Fibroblast of lung (primary cell): ENCODE data around the gene NXPH1. TPM values are rescaled to one million over a fixed set of nuclear protein-coding genes. Genes with fewer than 3 reads are reported as not detected.

Experiments
- DNase-seq, 2 donors: peaks; one replicate each; pipeline versions ENCODE4 v3.0.0 to v3.0.0-alpha.2; 2010; ENCODE audit warnings: low read depth in 2 of 2
- H2AFZ ChIP-seq: 2 replicates; pipeline ENCODE4 v1.5.1; 2012; ENCODE audit warnings: low read length, control low read depth, inconsistent platforms
- H3K27ac ChIP-seq: 2 replicates; pipeline ENCODE4 v1.5.1; 2011; ENCODE audit warnings: low read length, control low read depth; ENCODE audit not compliant: insufficient read depth
- H3K27me3 ChIP-seq: 2 replicates; pipeline ENCODE4 v1.5.1; 2011; ENCODE audit warnings: mild to moderate bottlenecking, low read length; ENCODE audit not compliant: control insufficient read depth, insufficient read depth
- H3K36me3 ChIP-seq: 2 replicates; pipeline ENCODE4 v1.5.1; 2011; ENCODE audit warnings: low read length; ENCODE audit not compliant: control insufficient read depth, insufficient read depth
- H3K4me1 ChIP-seq: 2 replicates; pipeline ENCODE4 v1.5.1; 2011; ENCODE audit warnings: low read length; ENCODE audit not compliant: control insufficient read depth, insufficient read depth; ENCODE audit errors: extremely low read depth
- H3K4me2 ChIP-seq: 2 replicates; pipeline ENCODE4 v1.5.1; 2011; ENCODE audit warnings: low read length, control low read depth; ENCODE audit not compliant: insufficient read depth; ENCODE audit errors: extremely low read depth
- H3K4me3 ChIP-seq, 4 experiments: fragments of 200-600 bp in 1 of 4; sonication (generic) in 1 of 4; replicated peaks in 1 of 4; 2 replicates each; pipeline ENCODE4 v1.5.1; 2011 to 2016; ENCODE audit warnings: low read length in 4 of 4, low read depth in 3 of 4, mild to moderate bottlenecking in 3 of 4, control low read depth in 2 of 4, inconsistent platforms in 1 of 4, mixed read lengths in 1 of 4; ENCODE audit not compliant: insufficient read depth in 1 of 4; ENCODE audit errors: control extremely low read depth in 1 of 4
- H3K79me2 ChIP-seq: 2 replicates; pipeline ENCODE4 v1.5.1; 2012; ENCODE audit warnings: mild to moderate bottlenecking, low read length, inconsistent platforms; ENCODE audit not compliant: control insufficient read depth, insufficient read depth
- H3K9ac ChIP-seq: 2 replicates; pipeline ENCODE4 v1.5.1; 2011; ENCODE audit warnings: mild to moderate bottlenecking, low read length, control low read depth; ENCODE audit not compliant: insufficient read depth
- H3K9me3 ChIP-seq: 2 replicates; pipeline ENCODE4 v1.5.1; 2012; ENCODE audit warnings: low read depth, low read length; ENCODE audit not compliant: control insufficient read depth, insufficient read depth
- H4K20me1 ChIP-seq: 2 replicates; pipeline ENCODE4 v1.5.1; 2011; ENCODE audit warnings: low read length; ENCODE audit not compliant: control insufficient read depth, insufficient read depth; ENCODE audit errors: extremely low read depth
- CTCF ChIP-seq, 2 donors: IDR thresholded peaks in 1 of 2; conservative IDR thresholded peaks in 1 of 2; 1 replicate in 1 of 2; 2 replicates in 1 of 2; pipeline ENCODE4 v1.5.1; 2011 to 2012; ENCODE audit warnings: low read length in 2 of 2, control low read depth in 1 of 2, inconsistent platforms in 1 of 2, low read depth in 1 of 2, mild to moderate bottlenecking in 1 of 2
- EZH2 ChIP-seq: IDR thresholded peaks from 2 replicates; pipeline ENCODE4 v1.5.1; 2012; ENCODE audit warnings: low read length, control low read depth, mild to moderate bottlenecking; ENCODE audit errors: missing control alignments
- polyA minus RNA-seq: library from RNA; depleted of rRNA, polyadenylated mRNA; stranded (reverse); fragments of >200 nt; gene quantifications from 2 replicates; pipeline ENCODE4 v1.2.3, GENCODE V29; 2011; ENCODE audit warnings: low replicate concordance
- polyA plus RNA-seq, 2 donors: library from polyadenylated mRNA; depleted of rRNA in 1 of 2; stranded (reverse) in 1 of 2; unstranded in 1 of 2; fragments of >200 nt; gene quantifications; 2 replicates each; pipeline ENCODE4 v1.2.1, GENCODE V29; 2011 to 2012; ENCODE audit warnings: missing spikeins in 1 of 2
- total RNA-seq: library from RNA; depleted of rRNA; stranded (reverse); fragments of >200 nt; gene quantifications from 2 replicates; pipeline ENCODE4 v1.2.1, GENCODE V29; 2014

Gene NXPH1
- total RNA-seq, result not detected in 2 replicates
- polyA plus RNA-seq, result not detected in 2 replicates
- not detected in 2 replicates for polyA plus RNA-seq (2012)
- not detected in 2 replicates for polyA minus RNA-seq

DNA sequence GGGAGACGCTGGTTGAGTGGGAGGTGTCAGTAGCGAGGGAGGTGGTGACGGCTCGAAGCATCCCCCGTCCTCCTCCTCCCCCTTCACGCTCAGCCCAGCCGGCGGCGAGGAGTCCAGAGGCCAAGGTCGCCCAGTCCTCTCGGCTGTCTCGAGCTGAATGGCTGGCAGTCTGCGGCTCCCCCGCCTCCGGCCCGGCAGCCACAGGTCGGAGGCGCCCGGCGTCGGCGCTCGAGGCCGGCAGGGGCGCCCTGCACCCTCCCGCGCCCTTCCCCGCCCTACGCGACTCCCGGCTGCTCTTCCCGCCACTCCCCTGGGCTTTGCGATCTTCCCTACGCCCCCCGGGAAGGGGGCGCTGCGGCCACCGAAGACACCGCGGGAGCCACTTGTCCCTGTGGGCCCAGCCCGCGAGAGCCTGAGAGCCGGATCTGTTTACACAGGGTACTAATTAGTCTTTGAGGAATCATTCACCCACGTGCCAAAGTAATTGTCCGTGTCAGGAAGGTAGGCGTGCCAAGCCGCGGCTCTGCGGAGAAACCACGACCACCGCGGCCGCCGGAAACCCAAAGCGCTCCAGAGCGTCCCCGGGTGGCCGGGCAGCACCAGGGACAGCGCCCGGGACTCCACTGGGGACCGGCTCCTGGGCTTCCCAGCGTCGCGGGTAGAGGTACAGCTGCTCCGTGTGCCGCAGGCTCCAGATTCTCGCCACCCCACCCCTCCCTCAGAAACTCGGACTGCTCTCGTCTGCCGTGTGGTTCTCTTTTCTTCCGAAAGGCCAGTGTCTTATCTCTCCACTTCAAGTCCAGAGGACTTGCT, at the start of gene NXPH1:
Gene NXPH1, plus strand, starts transcription at position 133 of the 813 bp plus-strand sequence.
- no peak within 1 kb of the TSS for H3K4me2 ChIP-seq
- no peaks in the 10 kb centered on the region for H3K27me3 ChIP-seq
- no peak within 1 kb of the TSS for H3K27ac ChIP-seq
- DNase-seq, result no peak
- H3K4me1 ChIP-seq, result no peaks in the 10 kb centered on the region
- no peak within 1 kb of the TSS for H3K4me3 ChIP-seq
- H3K36me3 ChIP-seq, result no peaks in the 10 kb centered on the region
- H4K20me1 ChIP-seq, result no peaks in the 10 kb centered on the region
- H3K79me2 ChIP-seq, result no peaks in the 10 kb centered on the region
- TF ChIP-seq CTCF (conservative IDR thresholded peaks at IDR 0.05 in 1 of 2, IDR thresholded peaks at IDR 0.05 in 1 of 2; ENCODE audit: low read depth in 1 of 2, low read length in 2 of 2) (no peak), EZH2 (no peak)
- H3K9me3 ChIP-seq, result no peaks in the 10 kb centered on the region
- H3K9ac ChIP-seq, result no peak within 1 kb of the TSS
- H2AFZ ChIP-seq, result no peak within 1 kb of the TSS

DNA sequence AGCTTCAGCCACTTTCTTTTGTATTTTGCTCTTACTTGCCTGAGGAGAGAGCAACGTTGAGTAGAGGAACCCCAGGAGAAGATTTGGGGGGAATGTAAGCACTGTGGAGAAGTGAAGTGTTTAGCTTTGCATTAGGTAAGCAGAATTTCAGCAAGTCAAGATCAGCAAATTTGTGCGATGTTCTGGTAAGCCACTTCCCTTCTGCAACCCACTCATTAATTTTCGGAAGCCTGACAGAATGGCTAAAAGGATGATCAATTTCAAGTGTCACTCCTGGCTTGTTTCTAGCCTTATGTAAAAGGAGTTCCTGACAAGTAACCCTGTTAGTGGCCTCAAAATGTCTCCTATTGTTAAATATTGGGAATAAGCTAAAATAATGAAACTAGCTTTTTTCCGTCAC, 48.5 kb upstream of the NXPH1 start:
- Histone ChIP-seq H3K27ac (no peak overlapping the region), H3K36me3 (no peaks in the 10 kb centered on the region), H3K4me2 (no peak overlapping the region), H3K9me3 (no peaks in the 10 kb centered on the region), H4K20me1 (no peaks in the 10 kb centered on the region), H3K4me3 (no peak overlapping the region), H2AFZ (no peak overlapping the region), H3K27me3 (no peaks in the 10 kb centered on the region), H3K79me2 (no peaks in the 10 kb centered on the region), H3K9ac (no peak overlapping the region), H3K4me1 (no peaks in the 10 kb centered on the region)
- TF ChIP-seq CTCF (conservative IDR thresholded peaks at IDR 0.05 in 1 of 2, IDR thresholded peaks at IDR 0.05 in 1 of 2; ENCODE audit: low read depth in 1 of 2, low read length in 2 of 2) (no peak), EZH2 (no peak)
- no peak for DNase-seq

- H3K4me1 ChIP-seq, result no peaks in the 10 kb centered on the region
- no peak overlapping the region for H3K9ac ChIP-seq
- H3K9me3 ChIP-seq, result no peaks in the 10 kb centered on the region
- no peaks in the 10 kb centered on the region for H4K20me1 ChIP-seq
- no peaks in the 10 kb centered on the region for H3K36me3 ChIP-seq
- H3K27ac ChIP-seq, result no peak overlapping the region
- TF ChIP-seq EZH2 (no peak), CTCF (conservative IDR thresholded peaks at IDR 0.05 in 1 of 2, IDR thresholded peaks at IDR 0.05 in 1 of 2; ENCODE audit: low read depth in 1 of 2, low read length in 2 of 2) (no peak)
- H3K27me3 ChIP-seq, result no peaks in the 10 kb centered on the region
- H3K79me2 ChIP-seq, result no peaks in the 10 kb centered on the region
- H3K4me2 ChIP-seq, result no peak overlapping the region
- H3K4me3 ChIP-seq, result no peak overlapping the region
- H2AFZ ChIP-seq, result no peak overlapping the region
- DNase-seq, result no peak
Measured at GRCh38 chr7:8386926-8387550, 46.4 kb upstream of the NXPH1 start.
